K562 (cell line): ENCODE data around the gene OVCA2. TPM values are rescaled to one million over a fixed set of nuclear protein-coding genes. Genes with fewer than 3 reads are reported as not detected.

Source experiments
- CBFA2T2 ChIP-seq: fragments of 450-650 bp; conservative IDR thresholded peaks from 2 replicates; pipeline ENCODE4 v1.6.1; 2017; ENCODE audit warnings: mild to moderate bottlenecking
- HNRNPUL1 ChIP-seq: fragments of 200-400 bp; formaldehyde crosslinking; IDR thresholded peaks from 2 replicates; pipeline ENCODE4 v1.6.1; 2017; ENCODE audit warnings: low read length
- MAFK ChIP-seq: IDR thresholded peaks from 2 replicates; pipeline ENCODE4 v1.6.1; 2011; ENCODE audit warnings: low read length, improper control_type of control experiment
- MED1 ChIP-seq: sonication (generic); formaldehyde crosslinking; IDR thresholded peaks from 2 replicates; pipeline ENCODE4 v1.8.1; 2023; ENCODE audit warnings: missing genetic modification reagents, borderline replicate concordance
- MEF2D ChIP-seq: conservative IDR thresholded peaks from 2 replicates; pipeline ENCODE4 v1.6.1; 2016; ENCODE audit warnings: low read depth, missing genetic modification characterization, missing compliant biosample characterization
- MXI1 ChIP-seq: IDR thresholded peaks from 2 replicates; pipeline ENCODE4 v1.6.1; 2011; ENCODE audit warnings: low read depth, mild to moderate bottlenecking, improper control_type of control experiment, low read length
- SAP30 ChIP-seq: fragments of 200-600 bp; sonication (generic); IDR thresholded peaks from 2 replicates; pipeline ENCODE4 v1.6.1; 2012; ENCODE audit warnings: borderline replicate concordance, low read depth, mild to moderate bottlenecking, moderate library complexity, low read length, control low read depth, inconsistent platforms; ENCODE audit not compliant: insufficient read depth, poor library complexity, severe bottlenecking
- SMARCC2 ChIP-seq: fragments of 450-650 bp; IDR thresholded peaks from 2 replicates; pipeline ENCODE4 v1.6.1; 2017; ENCODE audit warnings: antibody characterized with exemption, moderate library complexity, mild to moderate bottlenecking, low read depth
- THAP12 ChIP-seq: fragments of 250-450 bp; sonication (Bioruptor Pico); IDR thresholded peaks from 2 replicates; pipeline ENCODE4 v1.9.0; 2021; ENCODE audit warnings: mild to moderate bottlenecking, inconsistent platforms
- THRAP3 ChIP-seq: fragments of 450-650 bp; IDR thresholded peaks from 2 replicates; pipeline ENCODE4 v1.6.1; 2016; ENCODE audit warnings: mild to moderate bottlenecking, inconsistent platforms, borderline replicate concordance
- ZBTB7A ChIP-seq: IDR thresholded peaks from 2 replicates; pipeline ENCODE4 v1.6.1; 2011; ENCODE audit warnings: low read depth, mild to moderate bottlenecking, low read length, moderate library complexity, borderline replicate concordance; ENCODE audit not compliant: control insufficient read depth
- ZFX ChIP-seq: sonication (generic); formaldehyde crosslinking; IDR thresholded peaks from 2 replicates; pipeline ENCODE4 v1.8.0; 2022; ENCODE audit warnings: mild to moderate bottlenecking, missing genetic modification reagents, moderate library complexity
- ZNF239 ChIP-seq: fragments of 250-450 bp; sonication (Bioruptor Pico); IDR thresholded peaks from 2 replicates; pipeline ENCODE4 v1.4.0; 2020; ENCODE audit warnings: mild to moderate bottlenecking
- ZNF431 ChIP-seq: sonication (generic); formaldehyde crosslinking; IDR thresholded peaks from 2 replicates; pipeline ENCODE4 v1.8.0; 2022; ENCODE audit warnings: mild to moderate bottlenecking, missing genetic modification reagents
- polyA plus RNA-seq, 8 experiments: library from polyadenylated mRNA; depleted of rRNA in 4 of 8; stranded (reverse) in 5 of 8; unstranded in 3 of 8; fragments of >200 nt; fragmentation: Nextera tagmentation in 2 of 8; fragmentation: Illumina TruSeq in 1 of 8; extraction: Ambion mirVana in 2 of 8; extraction: Trizol in 1 of 8; gene quantifications; 2 replicates each; pipeline versions ENCODE4 v1.2.1 to v1.2.3, GENCODE V29; 2011 to 2014; ENCODE audit warnings: inconsistent platforms in 1 of 8, missing spikeins in 1 of 8
- total RNA-seq, 7 experiments: library from RNA; depleted of rRNA in 6 of 7; stranded (reverse); fragments of >200 nt in 6 of 7; fragmentation: Illumina TruSeq in 2 of 7; extraction: Trizol in 2 of 7; gene quantifications; 2 replicates each; pipeline versions ENCODE4 v1.2.1 to v1.2.3, GENCODE V29; 2011 to 2021; ENCODE audit warnings: low replicate concordance in 1 of 7
- TF ChIP-seq, protein P1 (sequence below): IDR thresholded peaks from 3 replicates; pipeline ENCODE4 v1.6.1; 2011; ENCODE audit warnings: borderline replicate concordance, mild to moderate bottlenecking; ENCODE audit not compliant: insufficient read length, insufficient read depth
- TF ChIP-seq, protein P2 (sequence below): fragments of 250-450 bp; sonication (Bioruptor Pico); IDR thresholded peaks from 2 replicates; pipeline ENCODE4 v1.8.0; 2021; ENCODE audit warnings: borderline replicate concordance, mild to moderate bottlenecking, moderate library complexity; ENCODE audit not compliant: poor library complexity, severe bottlenecking
- TF ChIP-seq, protein P3 (sequence below): fragments of 250-450 bp; sonication (Bioruptor Pico); IDR thresholded peaks from 2 replicates; pipeline ENCODE4 v1.4.0; 2020; ENCODE audit warnings: mild to moderate bottlenecking
- TF ChIP-seq, protein P4 (sequence below): fragments of 200-800 bp; sonication (Bioruptor generic); IDR thresholded peaks from 2 replicates; pipeline ENCODE4 v1.6.1; 2017; ENCODE audit warnings: missing genetic modification characterization, missing compliant biosample characterization

Gene OVCA2
- total and polyA plus RNA-seq, 9 of the 15 experiments (the other 6 are each of a cell fraction or from before 2014, with no cell fraction given), result 3.0 to 23.7 (median 14.1) TPM

- TF ChIP-seq MED1 (no peak), SAP30 (peak; percentile 81), SMARCC2 (no peak), THRAP3 (no peak), THAP12 (CRISPR knock-in tag) (no peak), ZFX (CRISPR knock-in tag) (peak; percentile 56), MAFK (no peak), ZBTB7A (peak; percentile 91; the same call in 1 of the 2 replicates), ZNF431 (CRISPR knock-in tag) (0 out of 2 replicates have a peak, but pooled peaks have one; percentile 5), MEF2D (tag) (no peak), HNRNPUL1 (no peak), MXI1 (peak; percentile 93), ZNF239 (CRISPR knock-in tag) (no peak), CBFA2T2 (no peak)
- TF ChIP-seq, protein P1, sequence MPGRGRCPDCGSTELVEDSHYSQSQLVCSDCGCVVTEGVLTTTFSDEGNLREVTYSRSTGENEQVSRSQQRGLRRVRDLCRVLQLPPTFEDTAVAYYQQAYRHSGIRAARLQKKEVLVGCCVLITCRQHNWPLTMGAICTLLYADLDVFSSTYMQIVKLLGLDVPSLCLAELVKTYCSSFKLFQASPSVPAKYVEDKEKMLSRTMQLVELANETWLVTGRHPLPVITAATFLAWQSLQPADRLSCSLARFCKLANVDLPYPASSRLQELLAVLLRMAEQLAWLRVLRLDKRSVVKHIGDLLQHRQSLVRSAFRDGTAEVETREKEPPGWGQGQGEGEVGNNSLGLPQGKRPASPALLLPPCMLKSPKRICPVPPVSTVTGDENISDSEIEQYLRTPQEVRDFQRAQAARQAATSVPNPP, result no peak
- TF ChIP-seq, protein P2, sequence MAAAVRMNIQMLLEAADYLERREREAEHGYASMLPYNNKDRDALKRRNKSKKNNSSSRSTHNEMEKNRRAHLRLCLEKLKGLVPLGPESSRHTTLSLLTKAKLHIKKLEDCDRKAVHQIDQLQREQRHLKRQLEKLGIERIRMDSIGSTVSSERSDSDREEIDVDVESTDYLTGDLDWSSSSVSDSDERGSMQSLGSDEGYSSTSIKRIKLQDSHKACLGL (CRISPR knock-in tag), result peak; percentile 74
- TF ChIP-seq, protein P3, sequence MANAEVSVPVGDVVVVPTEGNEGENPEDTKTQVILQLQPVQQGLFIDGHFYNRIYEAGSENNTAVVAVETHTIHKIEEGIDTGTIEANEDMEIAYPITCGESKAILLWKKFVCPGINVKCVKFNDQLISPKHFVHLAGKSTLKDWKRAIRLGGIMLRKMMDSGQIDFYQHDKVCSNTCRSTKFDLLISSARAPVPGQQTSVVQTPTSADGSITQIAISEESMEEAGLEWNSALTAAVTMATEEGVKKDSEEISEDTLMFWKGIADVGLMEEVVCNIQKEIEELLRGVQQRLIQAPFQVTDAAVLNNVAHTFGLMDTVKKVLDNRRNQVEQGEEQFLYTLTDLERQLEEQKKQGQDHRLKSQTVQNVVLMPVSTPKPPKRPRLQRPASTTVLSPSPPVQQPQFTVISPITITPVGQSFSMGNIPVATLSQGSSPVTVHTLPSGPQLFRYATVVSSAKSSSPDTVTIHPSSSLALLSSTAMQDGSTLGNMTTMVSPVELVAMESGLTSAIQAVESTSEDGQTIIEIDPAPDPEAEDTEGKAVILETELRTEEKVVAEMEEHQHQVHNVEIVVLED (CRISPR knock-in tag), result peak; percentile 87
- TF ChIP-seq, protein P4, sequence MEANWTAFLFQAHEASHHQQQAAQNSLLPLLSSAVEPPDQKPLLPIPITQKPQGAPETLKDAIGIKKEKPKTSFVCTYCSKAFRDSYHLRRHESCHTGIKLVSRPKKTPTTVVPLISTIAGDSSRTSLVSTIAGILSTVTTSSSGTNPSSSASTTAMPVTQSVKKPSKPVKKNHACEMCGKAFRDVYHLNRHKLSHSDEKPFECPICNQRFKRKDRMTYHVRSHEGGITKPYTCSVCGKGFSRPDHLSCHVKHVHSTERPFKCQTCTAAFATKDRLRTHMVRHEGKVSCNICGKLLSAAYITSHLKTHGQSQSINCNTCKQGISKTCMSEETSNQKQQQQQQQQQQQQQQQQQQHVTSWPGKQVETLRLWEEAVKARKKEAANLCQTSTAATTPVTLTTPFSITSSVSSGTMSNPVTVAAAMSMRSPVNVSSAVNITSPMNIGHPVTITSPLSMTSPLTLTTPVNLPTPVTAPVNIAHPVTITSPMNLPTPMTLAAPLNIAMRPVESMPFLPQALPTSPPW (CRISPR knock-in tag), result peak; percentile 99
These were observed 7.8 kb downstream of the OVCA2 start (continued) for GRCh38 chr17:2049333-2050299.
